K562 (cell line): ENCODE measurements around the gene ZNF791. TPM values are rescaled to one million over a fixed set of nuclear protein-coding genes. Genes with fewer than 3 reads are reported as not detected.

Experiments
- CC2D1A ChIP-seq: fragments of 450-650 bp; IDR thresholded peaks from 2 replicates; pipeline ENCODE4 v1.6.1; 2017; ENCODE audit warnings: mild to moderate bottlenecking
- GABPB1 ChIP-seq: sonication (generic); formaldehyde crosslinking; IDR thresholded peaks from 2 replicates; pipeline ENCODE4 v1.8.0; 2022; ENCODE audit warnings: mild to moderate bottlenecking, missing genetic modification reagents
- HDAC1 ChIP-seq, 2 experiments: fragments of 450-650 bp; IDR thresholded peaks; 2 replicates each; pipeline ENCODE4 v1.6.1; 2016 to 2017; ENCODE audit warnings: inconsistent platforms in 1 of 2, mild to moderate bottlenecking in 1 of 2, moderate library complexity in 1 of 2
- HINFP ChIP-seq: fragments of 450-650 bp; conservative IDR thresholded peaks from 2 replicates; pipeline ENCODE4 v1.6.1; 2016; ENCODE audit warnings: missing genetic modification characterization, low read depth, mild to moderate bottlenecking, control low read depth, missing compliant biosample characterization
- HLTF ChIP-seq: fragments of 450-650 bp; IDR thresholded peaks from 2 replicates; pipeline ENCODE4 v1.6.1; 2016
- HMGXB4 ChIP-seq: sonication (generic); formaldehyde crosslinking; IDR thresholded peaks from 2 replicates; pipeline ENCODE4 v1.8.1; 2023; ENCODE audit warnings: mild to moderate bottlenecking, missing genetic modification reagents
- MAFF ChIP-seq: IDR thresholded peaks from 2 replicates; pipeline ENCODE4 v1.6.1; 2012; ENCODE audit warnings: low read length, improper control_type of control experiment
- NFE2 ChIP-seq: IDR thresholded peaks from 2 replicates; pipeline ENCODE4 v1.6.1; 2014; ENCODE audit warnings: antibody characterized with exemption, low read depth
- PHF20 ChIP-seq: fragments of 450-650 bp; IDR thresholded peaks from 2 replicates; pipeline ENCODE4 v1.6.1; 2018; ENCODE audit not compliant: partially characterized antibody
- PTBP1 ChIP-seq: fragments of 200-400 bp; formaldehyde crosslinking; IDR thresholded peaks from 2 replicates; pipeline ENCODE4 v1.6.1; 2017; ENCODE audit warnings: low read depth, low read length
- PURB ChIP-seq: sonication (generic); formaldehyde crosslinking; IDR thresholded peaks from 2 replicates; pipeline ENCODE4 v1.9.0; 2021; ENCODE audit warnings: low read depth, mild to moderate bottlenecking, missing genetic modification reagents
- RBFOX2 ChIP-seq: fragments of 200-400 bp; formaldehyde crosslinking; IDR thresholded peaks from 2 replicates; pipeline ENCODE4 v1.6.1; 2017; ENCODE audit warnings: low read depth, mild to moderate bottlenecking, low read length, moderate library complexity
- SIN3B ChIP-seq: fragments of 450-650 bp; IDR thresholded peaks from 2 replicates; pipeline ENCODE4 v1.6.1; 2017; ENCODE audit warnings: low read depth, mild to moderate bottlenecking, moderate library complexity
- TBP ChIP-seq: optimal IDR thresholded peaks from 2 replicates; pipeline ENCODE3; 2011; ENCODE audit warnings: low read depth, low read length, improper control_type of control experiment
- TCF7 ChIP-seq: sonication (generic); IDR thresholded peaks from 2 replicates; pipeline ENCODE4 v1.6.1; 2016; ENCODE audit warnings: antibody characterized with exemption, borderline replicate concordance
- TGIF2 ChIP-seq: sonication (generic); formaldehyde crosslinking; IDR thresholded peaks from 2 replicates; pipeline ENCODE4 v1.8.1; 2022; ENCODE audit warnings: mild to moderate bottlenecking, missing genetic modification reagents, moderate library complexity
- ZNF354B ChIP-seq: fragments of 250-450 bp; sonication (Bioruptor Pico); IDR thresholded peaks from 2 replicates; pipeline ENCODE4 v1.4.0; 2020
- ZNF408 ChIP-seq: fragments of 250-450 bp; sonication (Bioruptor Pico); IDR thresholded peaks from 2 replicates; pipeline ENCODE4 v1.4.0; 2020; ENCODE audit warnings: low read depth, mild to moderate bottlenecking, moderate library complexity
- ZNF609 ChIP-seq: sonication (generic); formaldehyde crosslinking; IDR thresholded peaks from 2 replicates; pipeline ENCODE4 v1.8.1; 2023; ENCODE audit warnings: missing genetic modification reagents, mild to moderate bottlenecking, borderline replicate concordance
- polyA plus RNA-seq, 8 experiments: library from polyadenylated mRNA; depleted of rRNA in 4 of 8; stranded (reverse) in 5 of 8; unstranded in 3 of 8; fragments of >200 nt; fragmentation: Nextera tagmentation in 2 of 8; fragmentation: Illumina TruSeq in 1 of 8; extraction: Ambion mirVana in 2 of 8; extraction: Trizol in 1 of 8; gene quantifications; 2 replicates each; pipeline versions ENCODE4 v1.2.1 to v1.2.3, GENCODE V29; 2011 to 2014; ENCODE audit warnings: inconsistent platforms in 1 of 8, missing spikeins in 1 of 8
- total RNA-seq, 7 experiments: library from RNA; depleted of rRNA in 6 of 7; stranded (reverse); fragments of >200 nt in 6 of 7; fragmentation: Illumina TruSeq in 2 of 7; extraction: Trizol in 2 of 7; gene quantifications; 2 replicates each; pipeline versions ENCODE4 v1.2.1 to v1.2.3, GENCODE V29; 2011 to 2021; ENCODE audit warnings: low replicate concordance in 1 of 7

Gene ZNF791
- total and polyA plus RNA-seq, 9 of the 15 experiments (the other 6 are each of a cell fraction or from before 2014, with no cell fraction given), result 7.8 to 22.7 (median 13.1) TPM

DNA sequence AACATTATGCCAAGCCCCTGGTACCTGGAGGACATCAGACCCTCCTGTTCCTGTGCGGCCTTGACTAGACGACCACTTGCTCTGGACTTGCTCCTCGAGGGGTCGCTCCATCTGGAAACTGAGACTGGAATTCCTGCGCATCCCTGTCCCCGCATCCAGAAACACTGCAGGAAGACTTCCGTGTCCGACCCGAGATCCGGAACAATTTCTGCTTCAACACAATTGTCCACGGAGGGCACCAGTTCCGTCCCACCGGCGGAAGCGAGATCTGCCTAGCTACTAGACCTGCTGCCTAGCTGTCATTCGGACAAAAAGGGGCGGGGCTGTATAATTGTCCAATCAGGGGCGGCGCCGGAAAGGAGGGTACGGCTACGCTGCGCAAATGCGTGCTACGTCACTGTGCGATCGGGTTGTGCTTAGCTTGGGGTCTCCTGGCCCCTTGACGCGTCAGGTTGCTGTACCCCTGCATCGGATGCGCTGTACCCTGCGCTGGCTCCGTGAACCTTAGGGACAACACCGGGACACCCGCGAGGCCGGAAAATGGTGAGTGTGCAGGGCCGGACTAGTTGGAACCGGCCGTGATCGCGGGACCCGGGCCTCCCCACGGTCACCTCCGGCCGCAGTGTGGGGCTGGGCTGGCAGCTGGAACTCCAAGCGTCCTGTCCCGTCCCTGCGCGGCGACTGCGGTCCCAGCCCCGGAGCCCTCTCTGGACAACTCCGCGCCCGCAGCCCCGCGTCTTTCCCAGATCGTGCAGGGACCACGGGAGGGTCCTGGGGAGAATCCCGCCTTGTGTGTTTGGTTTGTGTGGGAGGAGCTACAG is at the start of gene ZNF791, which contains the start of gene ZNF490 (continued):
- TF ChIP-seq RBFOX2, result peak; percentile 95
- no peak for TF ChIP-seq HLTF
- TF ChIP-seq ZNF609 (CRISPR knock-in tag), result peak; percentile 81; the same call in 1 of the 2 replicates
- TF ChIP-seq PURB (CRISPR knock-in tag), result no peak
- TF ChIP-seq MAFF, result no peak
- TF ChIP-seq PHF20, result peak; percentile 98
- no peak for TF ChIP-seq ZNF408 (CRISPR knock-in tag)
- peak; percentile 98 for TF ChIP-seq GABPB1
- TF ChIP-seq PTBP1, result no peak
- TF ChIP-seq SIN3B, result peak; percentile 80
- TF ChIP-seq NFE2, result no peak; the same call in 1 of the 2 replicates
- no peak for TF ChIP-seq ZNF354B (CRISPR knock-in tag)
- TF ChIP-seq TCF7, result no peak
- peak; percentile 91 for TF ChIP-seq TBP
- no peak for TF ChIP-seq TGIF2 (CRISPR knock-in tag)
- TF ChIP-seq CC2D1A, result no peak
- TF ChIP-seq HMGXB4 (CRISPR knock-in tag), result peak; percentile 79; the same call in 1 of the 2 replicates
- TF ChIP-seq HDAC1 (IDR thresholded peaks at IDR 0.05), result peak in 1 of 2 experiments; percentile 83; a peak in 2 of 4 replicates
- TF ChIP-seq HINFP (tag), result no peak
